Gastroesophageal sphincter (tissue), 4 donors: ENCODE results near the gene HINFP. TPM values are rescaled to one million over a fixed set of nuclear protein-coding genes. Genes with fewer than 3 reads are reported as not detected.

Source experiments
- ATAC-seq: fragments of 150-250 bp; one replicate; pipeline ENCODE4 v1.9.1; 2016; ENCODE audit warnings: mild to moderate bottlenecking, moderate library complexity
- H3K27ac ChIP-seq, 4 donors: fragments of 200-600 bp; sonication (generic) in 3 of 4; 1 replicate in 3 of 4; 2 replicates in 1 of 4; pipeline ENCODE4 v1.5.1; 2016 to 2019
- H3K27me3 ChIP-seq: fragments of 200-600 bp; sonication (generic); one replicate; pipeline ENCODE4 v1.5.1; 2019
- H3K36me3 ChIP-seq, 2 donors: fragments of 200-600 bp; sonication (generic); one replicate each; pipeline ENCODE4 v1.5.1; 2019; ENCODE audit warnings: control low read depth in 1 of 2
- H3K4me1 ChIP-seq, 3 donors: fragments of 200-600 bp; sonication (generic); 1 replicate in 2 of 3; 2 replicates in 1 of 3; pipeline ENCODE4 v1.5.1; 2016 to 2019; ENCODE audit warnings: control low read depth in 2 of 3
- H3K4me3 ChIP-seq, 2 donors: fragments of 200-600 bp; sonication (generic); one replicate each; pipeline ENCODE4 v1.5.1; 2019; ENCODE audit warnings: mild to moderate bottlenecking in 1 of 2, moderate library complexity in 1 of 2
- H3K9me3 ChIP-seq, 3 donors: fragments of 200-600 bp; sonication (generic); one replicate each; pipeline ENCODE4 v1.5.1; 2017 to 2019; ENCODE audit warnings: control low read depth in 2 of 3
- EP300 ChIP-seq: sonication (generic); formaldehyde crosslinking; IDR thresholded peaks from one replicate; pipeline ENCODE4 v1.6.1; 2017; ENCODE audit warnings: antibody characterized with exemption, mild to moderate bottlenecking
- POLR2A ChIP-seq, 2 donors: fragments of 450-650 bp; IDR thresholded peaks; one replicate each; pipeline ENCODE4 v1.6.1; 2017; ENCODE audit warnings: antibody characterized with exemption in 2 of 2, mild to moderate bottlenecking in 2 of 2, moderate library complexity in 1 of 2
- POLR2AphosphoS5 ChIP-seq: sonication (generic); formaldehyde crosslinking; IDR thresholded peaks from one replicate; pipeline ENCODE4 v1.6.1; 2017; ENCODE audit warnings: antibody characterized with exemption
- WGBS, 2 donors: methylation state at CpG; one replicate each; pipeline ENCODE4 v1.1.5; 2018; ENCODE audit warnings: low coverage in 1 of 2; 5-methylcytosine and 5-hydroxymethylcytosine counted together
- total RNA-seq, 4 donors: library from RNA; depleted of rRNA; stranded (reverse); fragments of >200 nt; gene quantifications; one replicate each; pipeline ENCODE4 v1.1.0, GENCODE V29; 2016
- TF ChIP-seq, protein P1 (sequence below), 4 experiments: fragments of 200-600 bp in 2 of 4; fragments of 450-650 bp in 2 of 4; sonication (generic) in 1 of 4; IDR thresholded peaks; one replicate each; pipeline ENCODE4 v1.5.1; 2017 to 2019; ENCODE audit warnings: antibody characterized with exemption in 4 of 4, mild to moderate bottlenecking in 2 of 4, moderate library complexity in 2 of 4

Gene HINFP
- total RNA-seq, 4 donors from 2014 or later = 19.0 to 30.2 (median 23.3) TPM

DNA sequence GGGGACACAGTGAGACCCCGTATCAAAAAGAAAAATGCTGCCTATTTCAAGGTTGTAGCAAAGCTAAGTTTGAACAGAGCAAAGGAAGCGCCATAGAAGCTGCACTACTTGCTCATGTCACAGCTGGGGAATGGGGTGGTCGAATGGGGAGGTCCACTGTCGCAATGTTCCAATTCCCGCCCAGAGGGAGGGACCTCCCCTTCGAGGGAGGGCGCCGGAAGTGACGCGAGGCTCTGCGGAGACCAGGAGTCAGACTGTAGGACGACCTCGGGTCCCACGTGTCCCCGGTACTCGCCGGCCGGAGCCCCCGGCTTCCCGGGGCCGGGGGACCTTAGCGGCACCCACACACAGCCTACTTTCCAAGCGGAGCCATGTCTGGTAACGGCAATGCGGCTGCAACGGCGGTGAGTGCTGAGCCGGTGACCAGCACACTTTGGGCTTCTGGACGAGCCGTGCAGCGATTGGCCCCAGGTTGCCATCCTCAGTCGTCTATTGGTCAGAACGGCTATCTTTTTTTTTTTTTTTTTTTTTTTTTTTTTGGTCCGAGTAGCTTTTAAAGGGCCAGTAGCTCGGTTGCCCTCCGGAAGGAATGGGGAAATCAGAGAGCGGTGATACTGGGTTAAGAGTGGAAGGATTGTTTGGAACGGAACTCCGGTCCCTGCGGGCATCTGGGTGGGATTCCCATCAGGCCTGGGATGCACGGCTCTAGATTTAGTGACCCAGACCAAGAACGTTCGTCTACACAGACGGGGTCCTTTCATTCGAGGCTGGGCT lies 36.5 kb upstream of the HINFP start, which contains the start of gene HMBS:
TSS of gene HMBS (plus strand) at position 219 of the 774 bp plus-strand sequence. CDS start at position 372, 153 bp downstream.
- peak; percentile 98 for ATAC-seq
- Histone ChIP-seq H3K27ac (peak within 1 kb of the TSS; percentile 88 to 95 (median 94)), H3K4me1 (peaks cover 0 to 19% (median 9%) of the 10 kb centered on the region in 3 donors), H3K9me3 (no peaks in the 10 kb centered on the region), H3K4me3 (peak within 1 kb of the TSS; percentile 76 to 96), H3K27me3 (no peaks in the 10 kb centered on the region), H3K36me3 (peaks cover 0 to 33% of the 10 kb centered on the region in 2 donors)
- WGBS, 2 donors = 1 to 3% methylated on average over 5 to 25 of the region's 45 CpGs
- peak in 1 of 2 donors; percentile 13 for TF ChIP-seq POLR2A (IDR thresholded peaks at IDR 0.05)
- peak; percentile 86 for TF ChIP-seq POLR2AphosphoS5
- TF ChIP-seq EP300 = no peak
- TF ChIP-seq, protein P1, sequence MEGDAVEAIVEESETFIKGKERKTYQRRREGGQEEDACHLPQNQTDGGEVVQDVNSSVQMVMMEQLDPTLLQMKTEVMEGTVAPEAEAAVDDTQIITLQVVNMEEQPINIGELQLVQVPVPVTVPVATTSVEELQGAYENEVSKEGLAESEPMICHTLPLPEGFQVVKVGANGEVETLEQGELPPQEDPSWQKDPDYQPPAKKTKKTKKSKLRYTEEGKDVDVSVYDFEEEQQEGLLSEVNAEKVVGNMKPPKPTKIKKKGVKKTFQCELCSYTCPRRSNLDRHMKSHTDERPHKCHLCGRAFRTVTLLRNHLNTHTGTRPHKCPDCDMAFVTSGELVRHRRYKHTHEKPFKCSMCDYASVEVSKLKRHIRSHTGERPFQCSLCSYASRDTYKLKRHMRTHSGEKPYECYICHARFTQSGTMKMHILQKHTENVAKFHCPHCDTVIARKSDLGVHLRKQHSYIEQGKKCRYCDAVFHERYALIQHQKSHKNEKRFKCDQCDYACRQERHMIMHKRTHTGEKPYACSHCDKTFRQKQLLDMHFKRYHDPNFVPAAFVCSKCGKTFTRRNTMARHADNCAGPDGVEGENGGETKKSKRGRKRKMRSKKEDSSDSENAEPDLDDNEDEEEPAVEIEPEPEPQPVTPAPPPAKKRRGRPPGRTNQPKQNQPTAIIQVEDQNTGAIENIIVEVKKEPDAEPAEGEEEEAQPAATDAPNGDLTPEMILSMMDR (IDR thresholded peaks at IDR 0.05) = no peak

DNA sequence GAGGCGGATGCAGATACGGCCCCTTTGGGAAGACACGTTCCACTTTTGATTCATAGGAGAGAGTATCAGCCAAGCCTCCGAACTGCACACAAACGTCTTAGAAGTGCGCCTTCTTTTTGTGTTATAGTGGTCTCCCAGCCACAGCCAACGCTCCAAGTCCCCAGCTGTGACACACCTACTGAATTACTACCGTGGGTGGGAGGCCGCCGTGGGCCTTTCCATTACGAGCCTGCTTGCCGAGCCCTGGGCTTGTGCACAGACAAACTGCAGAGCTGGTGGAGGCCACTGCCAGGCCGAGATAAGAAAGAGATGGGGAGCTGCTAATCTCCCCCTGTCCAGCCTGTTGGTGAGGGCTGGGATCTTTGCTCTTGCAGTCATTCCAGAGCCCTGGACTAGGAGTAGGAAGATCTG lies 35.9 kb upstream of the HINFP start:
- no CpG with 5 or more reads among the region's 13 CpGs for WGBS, 2 donors
- Histone ChIP-seq H3K9me3 (no peaks in the 10 kb centered on the region), H3K27me3 (no peaks in the 10 kb centered on the region), H3K36me3 (peaks cover 0 to 30% of the 10 kb centered on the region in 2 donors), H3K4me1 (peaks cover 0 to 19% (median 9%) of the 10 kb centered on the region in 3 donors), H3K4me3 (peak overlapping the region; percentile 76 to 96), H3K27ac (peak overlapping the region; percentile 88 to 95 (median 94))
- ATAC-seq = no peak
- TF ChIP-seq, protein P1 (IDR thresholded peaks at IDR 0.05) = no peak
- no peak for TF ChIP-seq POLR2AphosphoS5
- no peak for TF ChIP-seq EP300
- no peak for TF ChIP-seq POLR2A (IDR thresholded peaks at IDR 0.05)

DNA sequence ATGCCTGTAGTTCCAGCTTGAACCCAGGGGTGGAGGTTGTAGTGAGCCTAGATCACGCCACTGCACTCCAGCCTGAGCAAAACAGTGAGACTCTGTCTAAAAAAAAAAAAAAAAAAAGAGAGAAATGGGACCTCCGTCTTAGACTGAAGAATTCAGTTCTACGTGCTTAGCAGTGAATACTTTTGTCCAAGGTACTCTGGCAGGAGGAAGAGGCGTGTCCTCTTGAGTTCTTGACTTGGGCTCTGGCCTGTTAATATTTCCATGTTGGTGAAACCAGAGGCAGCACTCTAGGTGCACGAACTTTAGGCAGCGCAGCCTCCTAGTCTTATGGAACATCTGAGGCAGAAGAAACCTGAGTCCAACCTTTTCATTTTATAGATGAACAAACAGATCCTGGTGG lies 34.3 kb upstream of the HINFP start:
- WGBS, 2 donors = 81 to 94% methylated on average over 3 to 4 of the region's 6 CpGs
- H3K4me3 ChIP-seq = no peak overlapping the region
- no peak for ATAC-seq
- no peak overlapping the region for H3K27ac ChIP-seq
- H3K27me3 ChIP-seq = no peaks in the 10 kb centered on the region
- TF ChIP-seq, protein P1 (IDR thresholded peaks at IDR 0.05) = no peak
- TF ChIP-seq EP300 (no peak), POLR2AphosphoS5 (no peak), POLR2A (IDR thresholded peaks at IDR 0.05) (no peak)
- H3K36me3 ChIP-seq = peaks cover 0 to 14% of the 10 kb centered on the region in 2 donors
- peaks cover 0 to 22% (median 9%) of the 10 kb centered on the region in 3 donors for H3K4me1 ChIP-seq
- H3K9me3 ChIP-seq = no peaks in the 10 kb centered on the region

DNA sequence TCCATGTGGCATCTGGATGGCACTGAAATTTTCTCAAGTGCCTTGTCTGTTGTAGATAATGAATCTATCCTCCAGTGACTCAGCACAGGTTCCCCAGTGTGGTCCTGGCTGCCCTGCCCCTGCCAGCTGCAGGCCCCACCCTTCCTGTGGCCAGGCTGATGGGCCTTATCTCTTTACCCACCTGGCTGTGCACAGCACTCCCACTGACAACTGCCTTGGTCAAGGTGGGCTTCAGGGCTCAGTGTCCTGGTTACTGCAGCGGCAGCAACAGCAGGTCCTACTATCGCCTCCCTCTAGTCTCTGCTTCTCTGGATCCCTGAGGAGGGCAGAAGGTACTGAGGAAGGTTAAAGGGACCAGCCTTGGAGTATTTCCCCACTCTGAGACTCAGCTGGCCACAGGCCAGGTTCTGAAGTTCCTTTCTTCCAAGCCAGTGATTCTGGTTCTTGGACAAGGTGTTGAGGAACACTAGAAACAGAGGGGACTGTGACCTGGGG lies 33.6 kb upstream of the HINFP start:
- Histone ChIP-seq H3K27ac (no peak overlapping the region), H3K4me1 (peaks cover 0 to 29% (median 16%) of the 10 kb centered on the region in 3 donors), H3K27me3 (no peaks in the 10 kb centered on the region), H3K4me3 (no peak overlapping the region), H3K36me3 (peaks cover 0 to 14% of the 10 kb centered on the region in 2 donors), H3K9me3 (no peaks in the 10 kb centered on the region)
- ATAC-seq = no peak
- WGBS, 2 donors = 62% methylated on average over 2 of the region's 2 CpGs; no CpG with 5 or more reads in 1 of the 2 donors
- TF ChIP-seq, protein P1 (IDR thresholded peaks at IDR 0.05) = no peak
- TF ChIP-seq EP300 (no peak), POLR2A (IDR thresholded peaks at IDR 0.05) (no peak), POLR2AphosphoS5 (no peak)
